K562 (cell line): ENCODE measurements around the gene SLC35E2B. TPM values are rescaled to one million over a fixed set of nuclear protein-coding genes. Genes with fewer than 3 reads are reported as not detected.
A peak's percentile ranks its signal among the peaks of the same experiment; 100 is the strongest.

Experiments used
- ATAC-seq: fragments of 200-7000 bp; cut with Tn5 transposase; 3 replicates; pipeline ENCODE4 v1.9.1; 2020; ENCODE audit warnings: moderate library complexity
- BruUV-seq: library from RNA; stranded (reverse); fragments of 400-500 nt; replicated peaks from 2 replicates; lab custom pipeline; 2021; lab: Mats Ljungman, UMichigan
- CTCF ChIA-PET: fragments of 300-600 bp; formaldehyde crosslinking; extraction: SDS; loops from one replicate; lab custom pipeline; 2021; ENCODE audit warnings: low intra/inter-chr PET ratio; lab: Yijun Ruan, JAX
- POLR2A ChIA-PET: fragments of 300-600, 350-650 bp; sonication (Branson Sonifier 250); formaldehyde crosslinking; extraction: SDS; loops from one replicate; lab custom pipeline; 2021; ENCODE audit warnings: antibody characterized with exemption, inconsistent platforms; lab: Yijun Ruan, JAX
- DNase-seq, 4 experiments: peaks; one replicate each; pipeline versions ENCODE4 v3.0.0 to v3.0.0-alpha.2; 2011 to 2018; ENCODE audit warnings: low spot score in 3 of 4, mixed read lengths in 3 of 4; ENCODE audit errors: extremely low read depth in 1 of 4
- FAIRE-seq: peaks from 2 replicates; lab custom pipeline; 2011; peaks lifted over from hg19 to GRCh38; lab: Jason Lieb, UNC
- H2AFZ ChIP-seq: 2 replicates; pipeline ENCODE4 v1.6.0; 2011; ENCODE audit warnings: low read depth, low read length, control low read depth, inconsistent platforms
- H3K27ac ChIP-seq: fragments of 200-600 bp; 3 replicates; pipeline ENCODE4 v1.8.0; 2011; ENCODE audit warnings: low read depth, mild to moderate bottlenecking, control low read depth, inconsistent platforms, low read length, moderate library complexity, mixed read lengths; ENCODE audit errors: extremely low read depth
- H3K27me3 ChIP-seq, 2 experiments: fragments of 300-600 bp in 1 of 2; 2 replicates in 1 of 2; 3 replicates in 1 of 2; pipeline versions ENCODE4 v1.6.0 to v1.8.0; 2011; ENCODE audit warnings: inconsistent platforms in 2 of 2, low read length in 2 of 2, mild to moderate bottlenecking in 1 of 2, mixed read lengths in 1 of 2, moderate library complexity in 1 of 2; ENCODE audit not compliant: control insufficient read depth in 2 of 2, insufficient read depth in 2 of 2
- H3K36me3 ChIP-seq: fragments of 300-600 bp; 3 replicates; pipeline ENCODE4 v1.8.0; 2011; ENCODE audit warnings: mild to moderate bottlenecking, low read length, inconsistent platforms; ENCODE audit not compliant: control insufficient read depth, insufficient read depth
- H3K4me1 ChIP-seq, 2 experiments: fragments of 200-600 bp in 1 of 2; replicated peaks in 1 of 2; 2 replicates in 1 of 2; 3 replicates in 1 of 2; pipeline versions ENCODE4 v1.5.1 to v1.8.0; 2011; ENCODE audit warnings: inconsistent platforms in 2 of 2, low read length in 2 of 2, mild to moderate bottlenecking in 1 of 2, mixed read lengths in 1 of 2, moderate library complexity in 1 of 2; ENCODE audit not compliant: control insufficient read depth in 2 of 2, insufficient read depth in 2 of 2
- H3K4me2 ChIP-seq: 2 replicates; pipeline ENCODE4 v1.6.1; 2011; ENCODE audit warnings: low read length, control low read depth, inconsistent platforms, mixed read lengths; ENCODE audit not compliant: insufficient read depth
- H3K4me3 ChIP-seq: fragments of 200-600 bp; sonication (generic), shearing (Covaris generic); 2 replicates; pipeline ENCODE4 v1.5.1; 2016; ENCODE audit warnings: control low read depth, inconsistent platforms
- H3K79me2 ChIP-seq: fragments of 200-600 bp; 3 replicates; pipeline ENCODE4 v1.8.0; 2011; ENCODE audit warnings: low read length, inconsistent platforms; ENCODE audit not compliant: control insufficient read depth, insufficient read depth
- H3K9ac ChIP-seq, 2 experiments: 2 replicates each; pipeline versions ENCODE4 v1.6.0 to v1.6.1; 2011; ENCODE audit warnings: low read depth in 2 of 2, low read length in 2 of 2, control low read depth in 1 of 2, inconsistent platforms in 1 of 2, mild to moderate bottlenecking in 1 of 2, mixed read lengths in 1 of 2; ENCODE audit not compliant: insufficient read depth in 1 of 2
- H3K9me1 ChIP-seq: one replicate; pipeline ENCODE4 v1.6.0; 2011; ENCODE audit warnings: inconsistent platforms, mild to moderate bottlenecking, low read length, moderate library complexity; ENCODE audit not compliant: control insufficient read depth, insufficient read depth
- H3K9me3 ChIP-seq: replicated peaks from 2 replicates; pipeline ENCODE4 v1.5.1; 2011; ENCODE audit warnings: low read depth, low read length, inconsistent platforms; ENCODE audit not compliant: control insufficient read depth, insufficient read depth
- H4K20me1 ChIP-seq: replicated peaks from 2 replicates; pipeline ENCODE4 v1.6.1; 2011; ENCODE audit warnings: low read length, inconsistent platforms, mixed read lengths; ENCODE audit not compliant: control insufficient read depth, insufficient read depth
- BRD9 ChIP-seq: fragments of 450-650 bp; IDR thresholded peaks from 2 replicates; pipeline ENCODE4 v1.6.1; 2018; ENCODE audit warnings: low read depth; ENCODE audit not compliant: partially characterized antibody
- CEBPG ChIP-seq, 3 experiments: fragments of 200-800 bp in 1 of 3; sonication (Bioruptor generic) in 1 of 3; sonication (generic) in 1 of 3; formaldehyde crosslinking in 1 of 3; IDR thresholded peaks in 2 of 3; conservative IDR thresholded peaks in 1 of 3; 2 replicates each; pipeline versions ENCODE4 v1.6.1 to v1.8.0; 2016 to 2022; ENCODE audit warnings: missing compliant biosample characterization in 2 of 3, missing genetic modification characterization in 2 of 3, mild to moderate bottlenecking in 1 of 3, missing genetic modification reagents in 1 of 3
- CREB1 ChIP-seq, 2 experiments: sonication (generic) in 1 of 2; formaldehyde crosslinking in 1 of 2; IDR thresholded peaks; 2 replicates each; pipeline versions ENCODE4 v1.6.1 to v1.8.0; 2012 to 2022; ENCODE audit warnings: inconsistent platforms in 1 of 2, mild to moderate bottlenecking in 1 of 2, missing genetic modification reagents in 1 of 2, moderate library complexity in 1 of 2
- KAT7 ChIP-seq: sonication (generic); formaldehyde crosslinking; IDR thresholded peaks from 2 replicates; pipeline ENCODE4 v1.8.0; 2022; ENCODE audit warnings: missing genetic modification reagents, mild to moderate bottlenecking, borderline replicate concordance
- MTF1 ChIP-seq: fragments of 250-450 bp; sonication (Bioruptor Pico); IDR thresholded peaks from 2 replicates; pipeline ENCODE4 v1.9.0; 2021; ENCODE audit warnings: moderate library complexity, mild to moderate bottlenecking, inconsistent platforms, borderline replicate concordance
- NELFE ChIP-seq: IDR thresholded peaks from 2 replicates; pipeline ENCODE4 v1.6.1; 2011; ENCODE audit warnings: mild to moderate bottlenecking; ENCODE audit not compliant: insufficient read depth, insufficient read length
- RB1 ChIP-seq: fragments of 450-650 bp; IDR thresholded peaks from 2 replicates; pipeline ENCODE4 v1.6.1; 2017; ENCODE audit warnings: low read depth, mild to moderate bottlenecking
- SRSF9 ChIP-seq: fragments of 200-400 bp; formaldehyde crosslinking; IDR thresholded peaks from 2 replicates; pipeline ENCODE4 v1.6.1; 2017; ENCODE audit warnings: low read depth, low read length, borderline replicate concordance
- TSC22D4 ChIP-seq: fragments of 450-650 bp; IDR thresholded peaks from 2 replicates; pipeline ENCODE4 v1.6.1; 2016; ENCODE audit warnings: missing genetic modification characterization, missing biosample characterization, control low read depth
- ZBTB49 ChIP-seq: sonication (generic); formaldehyde crosslinking; IDR thresholded peaks from 2 replicates; pipeline ENCODE4 v1.8.0; 2022; ENCODE audit warnings: missing genetic modification reagents, mild to moderate bottlenecking, borderline replicate concordance
- WGBS: fragments of 100-300 bp; shearing (Covaris generic); methylation state at CpG from one replicate; pipeline ENCODE4 v1.1.6; 2016; ENCODE audit warnings: low coverage, mixed read lengths; ENCODE audit not compliant: insufficient coverage; ENCODE audit errors: missing lambda C conversion rate; 5-methylcytosine and 5-hydroxymethylcytosine counted together
- in situ Hi-C: fragments of 300-500 bp; cut with MboI; formaldehyde crosslinking; loops from 4 replicates; pipeline ENCODE4 v1.15.0; 2018; ENCODE audit warnings: inconsistent platforms, mixed read lengths
- intact Hi-C: fragments of 100-400 bp; cut with micrococcal nuclease; formaldehyde crosslinking; loops from 2 replicates; pipeline ENCODE4 v1.14.2; 2022
- polyA plus RNA-seq, 8 experiments: library from polyadenylated mRNA; depleted of rRNA in 4 of 8; stranded (reverse) in 5 of 8; unstranded in 3 of 8; fragments of >200 nt; fragmentation: Nextera tagmentation in 2 of 8; fragmentation: Illumina TruSeq in 1 of 8; extraction: Ambion mirVana in 2 of 8; extraction: Trizol in 1 of 8; gene quantifications; 2 replicates each; pipeline versions ENCODE4 v1.2.1 to v1.2.3, GENCODE V29; 2011 to 2014; ENCODE audit warnings: inconsistent platforms in 1 of 8, missing spikeins in 1 of 8
- total RNA-seq, 7 experiments: library from RNA; depleted of rRNA in 6 of 7; stranded (reverse); fragments of >200 nt in 6 of 7; fragmentation: Illumina TruSeq in 2 of 7; extraction: Trizol in 2 of 7; gene quantifications; 2 replicates each; pipeline versions ENCODE4 v1.2.1 to v1.2.3, GENCODE V29; 2011 to 2021; ENCODE audit warnings: low replicate concordance in 1 of 7
- TF ChIP-seq, protein P1 (sequence below), 2 experiments: IDR thresholded peaks in 1 of 2; conservative IDR thresholded peaks in 1 of 2; 2 replicates each; pipeline ENCODE4 v1.6.1; 2016; ENCODE audit warnings: low read depth in 2 of 2, mild to moderate bottlenecking in 1 of 2, missing compliant biosample characterization in 1 of 2, missing genetic modification characterization in 1 of 2, moderate library complexity in 1 of 2
- TF ChIP-seq, protein P2 (sequence below): fragments of 250-450 bp; sonication (Bioruptor Pico); IDR thresholded peaks from 2 replicates; pipeline ENCODE4 v1.8.0; 2022; ENCODE audit warnings: inconsistent platforms, mild to moderate bottlenecking, moderate library complexity, borderline replicate concordance

The SLC35E2B gene
- total and polyA plus RNA-seq, 9 of the 15 experiments (the other 6 are each of a cell fraction or from before 2014, with no cell fraction given) = 4.7 to 44.6 (median 20.7) TPM

DNA sequence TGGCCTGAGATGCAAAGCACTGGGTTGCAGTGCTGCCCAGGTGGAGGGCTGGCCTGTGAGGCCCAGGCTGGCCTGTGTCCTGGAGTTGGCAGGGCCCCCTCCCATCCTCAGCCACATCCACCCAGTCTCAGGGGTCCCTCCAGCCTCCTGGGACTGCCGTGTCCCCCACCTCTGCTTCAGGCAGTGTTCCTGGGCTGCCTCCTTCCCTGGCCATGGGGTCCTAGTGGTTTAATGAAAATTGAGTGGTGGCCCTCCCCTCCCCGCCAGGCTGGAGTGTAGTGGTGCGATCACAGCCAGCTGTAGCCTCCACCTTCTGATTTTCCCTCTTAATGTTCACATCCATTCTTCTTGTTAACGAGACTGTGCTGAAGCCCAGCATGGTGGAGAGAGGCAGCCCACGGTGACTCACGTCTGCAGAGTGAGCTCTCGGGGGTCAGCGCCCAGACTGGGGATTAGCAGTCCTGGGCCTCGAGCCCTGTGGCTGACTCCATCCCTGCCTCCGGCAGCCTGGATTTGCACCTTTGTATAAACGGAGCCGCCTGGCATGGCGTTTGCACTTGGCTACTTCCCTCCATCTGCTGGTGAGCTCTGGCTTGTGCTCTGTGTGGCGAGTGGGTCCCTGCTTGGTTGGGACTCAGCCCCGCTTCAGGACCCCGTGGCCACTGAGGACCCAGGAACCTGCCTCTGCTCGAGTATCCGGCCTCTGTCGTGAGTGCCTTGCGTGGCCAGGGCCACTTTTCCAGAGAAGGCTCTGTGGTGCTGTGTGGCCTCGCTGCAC is 70.4 kb downstream of the SLC35E2B start:
- DNase-seq = no peak
- Histone ChIP-seq H3K27me3 (no peaks in the 10 kb centered on the region), H2AFZ (no peak overlapping the region), H3K79me2 (no peaks in the 10 kb centered on the region), H3K36me3 (peaks cover 9% of the 10 kb centered on the region; the same call in 2 of the 3 replicates), H3K4me2 (no peak overlapping the region), H3K4me3 (no peak overlapping the region), H3K27ac (no peak overlapping the region), H3K4me1 (peaks cover under 1 to 91% of the 10 kb centered on the region in 2 experiments; a peak in 3 of 5 replicates), H3K9me3 (no peaks in the 10 kb centered on the region), H3K9ac (peak overlapping the region in 1 of 2 experiments; percentile 73; a peak in 2 of 4 replicates), H3K9me1 (no peaks in the 10 kb centered on the region), H4K20me1 (peaks cover 11% of the 10 kb centered on the region; the same call in 1 of the 2 replicates)
- no TSS peak for BruUV-seq
- WGBS = 40% methylated on average over 21 of the region's 21 CpGs
- no peak for ATAC-seq
- POLR2A ChIA-PET = interaction anchor here (0.5 to 1.1 kb wide), 5 partner anchors 34 to 165 kb away, joined by 3 to 5 read pairs (median 3); no protein-coding TSS in a partner anchor
- FAIRE-seq = peak; percentile 26
- intact Hi-C loops (no loop called here), in situ Hi-C loops (no loop called here)
- CTCF ChIA-PET = no interaction called here
- no peak for TF ChIP-seq NELFE
- TF ChIP-seq, protein P1, sequence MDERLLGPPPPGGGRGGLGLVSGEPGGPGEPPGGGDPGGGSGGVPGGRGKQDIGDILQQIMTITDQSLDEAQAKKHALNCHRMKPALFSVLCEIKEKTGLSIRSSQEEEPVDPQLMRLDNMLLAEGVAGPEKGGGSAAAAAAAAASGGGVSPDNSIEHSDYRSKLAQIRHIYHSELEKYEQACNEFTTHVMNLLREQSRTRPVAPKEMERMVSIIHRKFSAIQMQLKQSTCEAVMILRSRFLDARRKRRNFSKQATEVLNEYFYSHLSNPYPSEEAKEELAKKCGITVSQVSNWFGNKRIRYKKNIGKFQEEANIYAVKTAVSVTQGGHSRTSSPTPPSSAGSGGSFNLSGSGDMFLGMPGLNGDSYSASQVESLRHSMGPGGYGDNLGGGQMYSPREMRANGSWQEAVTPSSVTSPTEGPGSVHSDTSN (CRISPR knock-in tag; IDR thresholded peaks at IDR 0.05; ENCODE audit: low read depth) = no peak
- TF ChIP-seq, protein P1 (tag; conservative IDR thresholded peaks at IDR 0.05; ENCODE audit: low read depth) = no peak
- TF ChIP-seq SRSF9 = no peak
- TF ChIP-seq ZBTB49 = no peak
- no peak for TF ChIP-seq CREB1 (IDR thresholded peaks at IDR 0.05)
- no peak for TF ChIP-seq CREB1 (CRISPR knock-in tag; IDR thresholded peaks at IDR 0.05)
- no peak for TF ChIP-seq CEBPG (CRISPR knock-in tag; IDR thresholded peaks at IDR 0.05)
- TF ChIP-seq CEBPG (tag; conservative IDR thresholded peaks at IDR 0.05 in 1 of 2, IDR thresholded peaks at IDR 0.05 in 1 of 2) = no peak
- no peak for TF ChIP-seq TSC22D4 (tag)
- no peak for TF ChIP-seq KAT7 (CRISPR knock-in tag)
- TF ChIP-seq RB1 = no peak
- no peak for TF ChIP-seq BRD9
- TF ChIP-seq MTF1 (CRISPR knock-in tag) = no peak
- TF ChIP-seq, protein P2, sequence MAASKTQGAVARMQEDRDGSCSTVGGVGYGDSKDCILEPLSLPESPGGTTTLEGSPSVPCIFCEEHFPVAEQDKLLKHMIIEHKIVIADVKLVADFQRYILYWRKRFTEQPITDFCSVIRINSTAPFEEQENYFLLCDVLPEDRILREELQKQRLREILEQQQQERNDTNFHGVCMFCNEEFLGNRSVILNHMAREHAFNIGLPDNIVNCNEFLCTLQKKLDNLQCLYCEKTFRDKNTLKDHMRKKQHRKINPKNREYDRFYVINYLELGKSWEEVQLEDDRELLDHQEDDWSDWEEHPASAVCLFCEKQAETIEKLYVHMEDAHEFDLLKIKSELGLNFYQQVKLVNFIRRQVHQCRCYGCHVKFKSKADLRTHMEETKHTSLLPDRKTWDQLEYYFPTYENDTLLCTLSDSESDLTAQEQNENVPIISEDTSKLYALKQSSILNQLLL (CRISPR knock-in tag) = no peak
